ENCODE data around the gene TRIM7. TPM values are rescaled to one million over a fixed set of nuclear protein-coding genes. Genes with fewer than 3 reads are reported as not detected.
"Not testable (repeated sequence)": the region's sequence is repeated elsewhere in the genome, so short reads cannot be mapped to it uniquely, and the experiment has no call there.

Gene TRIM7
- total and polyA plus RNA-seq, 12 donors = 0.55 to 6.3 (median 3.8) TPM

- H3K27ac ChIP-seq = no peak overlapping the region
- TF ChIP-seq CTCF (IDR thresholded peaks at IDR 0.05) = no peak
- H3K36me3 ChIP-seq (replicated peaks in 1 of 2) = no peaks in the 10 kb centered on the region
- H3K4me3 ChIP-seq = no peak overlapping the region
- WGBS, 4 donors = 42 to 47% (median 46%) methylated on average over 15 to 16 of the region's 16 CpGs
- DNase-seq = peak in 1 of 7 donors; percentile 45
- intact Hi-C loops (cut with DNase I) = no loop called here
- no peaks in the 10 kb centered on the region for H3K4me1 ChIP-seq (replicated peaks in 1 of 2)
- no peaks in the 10 kb centered on the region for H3K9me3 ChIP-seq (replicated peaks in 1 of 3)
- H3K27me3 ChIP-seq = peaks cover 38% of the 10 kb centered on the region
These were observed 41.4 kb downstream of the TRIM7 start for GRCh38 chr5:181163487-181164075.

GRCh38 chr5:181161534-181162175 is 43.3 kb downstream of the TRIM7 start:
- 55 to 74% (median 71%) methylated on average over 3 to 4 of the region's 4 CpGs for WGBS, 4 donors
- Histone ChIP-seq H3K36me3 (replicated peaks in 1 of 2) (no peaks in the 10 kb centered on the region), H3K4me1 (replicated peaks in 1 of 2) (no peaks in the 10 kb centered on the region), H3K27me3 (peaks cover 21% of the 10 kb centered on the region), H3K4me3 (no peak overlapping the region), H3K27ac (no peak overlapping the region), H3K9me3 (replicated peaks in 1 of 3) (no peaks in the 10 kb centered on the region)
- intact Hi-C loops (cut with DNase I) = no loop called here
- DNase-seq = peak in 1 of 7 donors; percentile 49
- TF ChIP-seq CTCF (IDR thresholded peaks at IDR 0.05) = no peak
- no peak for TF ChIP-seq POLR2A (IDR thresholded peaks at IDR 0.05)

GRCh38 chr5:181160755-181161533 is 44.1 kb downstream of the TRIM7 start:
- DNase-seq = peak in 2 of 7 donors; percentile 39 to 52
- H3K4me1 ChIP-seq (replicated peaks in 1 of 2); H3K27ac ChIP-seq; H3K36me3 ChIP-seq (replicated peaks in 1 of 2); H3K4me3 ChIP-seq; intact Hi-C loops (cut with DNase I); H3K9me3 ChIP-seq (replicated peaks in 1 of 3): not testable (repeated sequence)
- 10 to 25% (median 11%) methylated on average over 7 to 26 of the region's 48 CpGs for WGBS, 4 donors
- H3K27me3 ChIP-seq = peaks cover 14% of the 10 kb centered on the region

GRCh38 chr5:181160152-181160754 is 44.7 kb downstream of the TRIM7 start:
- intact Hi-C loops (cut with DNase I) = no loop called here
- Histone ChIP-seq H3K27me3 (peaks cover 7% of the 10 kb centered on the region), H3K4me1 (replicated peaks in 1 of 2) (no peaks in the 10 kb centered on the region), H3K9me3 (replicated peaks in 1 of 3) (no peaks in the 10 kb centered on the region), H3K36me3 (replicated peaks in 1 of 2) (no peaks in the 10 kb centered on the region), H3K4me3 (peak overlapping the region in 1 of 4 donors; percentile 38), H3K27ac (peak overlapping the region in 2 of 5 donors; percentile 54 to 66)
- 44 to 80% (median 59%) methylated on average over 4 to 21 of the region's 21 CpGs for WGBS, 4 donors
- DNase-seq = peak in 3 of 7 donors; percentile 13 to 58 (median 39)
- TF ChIP-seq POLR2A (IDR thresholded peaks at IDR 0.05) = no peak
- no peak for TF ChIP-seq CTCF (IDR thresholded peaks at IDR 0.05)

Measured in adrenal gland (tissue), 12 donors.